H1 (cell line): ENCODE results near the gene RNF212B. TPM values are rescaled to one million over a fixed set of nuclear protein-coding genes. Genes with fewer than 3 reads are reported as not detected.
A peak's percentile ranks its signal among the peaks of the same experiment; 100 is the strongest.
"Not testable (repeated sequence)": the region's sequence is repeated elsewhere in the genome, so short reads cannot be mapped to it uniquely, and the experiment has no call there.

Experiments
- CTCF ChIA-PET: fragments of 300-600 bp; sonication (Branson Sonifier 250); formaldehyde crosslinking; loops from one replicate; lab custom pipeline; 2021; ENCODE audit not compliant: partially characterized antibody; lab: Charles Lee
- POLR2A ChIA-PET: fragments of 300-600 bp; sonication (Branson Sonifier 250); formaldehyde crosslinking; loops from one replicate; lab custom pipeline; 2021; ENCODE audit warnings: inconsistent platforms; ENCODE audit not compliant: partially characterized antibody; lab: Charles Lee
- DNase-seq, 2 experiments: peaks; one replicate each; pipeline versions ENCODE4 v3.0.0 to v3.0.0-alpha.2; 2010 to 2022; ENCODE audit warnings: low spot score in 2 of 2, low read depth in 1 of 2, mixed read lengths in 1 of 2
- FAIRE-seq: peaks from 2 replicates; lab custom pipeline; 2011; peaks lifted over from hg19 to GRCh38; lab: Jason Lieb, UNC
- H2AFZ ChIP-seq: 2 replicates; pipeline ENCODE4 v1.8.1; 2012; ENCODE audit warnings: low read length, inconsistent platforms
- H2AK5ac ChIP-seq: 2 replicates; pipeline ENCODE4 v1.6.1; 2013; ENCODE audit warnings: low read depth, low read length
- H2BK120ac ChIP-seq: replicated peaks from 2 replicates; pipeline ENCODE3; 2013; ENCODE audit warnings: low read depth, low read length, inconsistent platforms
- H2BK12ac ChIP-seq: 2 replicates; pipeline ENCODE4 v1.6.1; 2013; ENCODE audit warnings: low read depth, low read length
- H2BK15ac ChIP-seq: 2 replicates; pipeline ENCODE4 v1.6.1; 2013; ENCODE audit warnings: low read length
- H2BK20ac ChIP-seq: 2 replicates; pipeline ENCODE4 v1.6.1; 2013; ENCODE audit warnings: low read length
- H2BK5ac ChIP-seq: 2 replicates; pipeline ENCODE4 v1.6.1; 2013; ENCODE audit warnings: low read depth, low read length
- H3K14ac ChIP-seq: 2 replicates; pipeline ENCODE4 v1.6.1; 2013; ENCODE audit warnings: inconsistent platforms; ENCODE audit not compliant: insufficient read length
- H3K18ac ChIP-seq: 2 replicates; pipeline ENCODE4 v1.6.1; 2013; ENCODE audit warnings: low read length; ENCODE audit errors: extremely low read depth
- H3K23ac ChIP-seq: 2 replicates; pipeline ENCODE4 v1.6.1; 2013; ENCODE audit warnings: inconsistent platforms; ENCODE audit not compliant: insufficient read length
- H3K23me2 ChIP-seq: 2 replicates; pipeline ENCODE4 v1.6.1; 2013; ENCODE audit warnings: low read depth, low read length
- H3K27ac ChIP-seq: 2 replicates; pipeline ENCODE4 v1.6.1; 2011; ENCODE audit warnings: low read depth, low read length, inconsistent platforms
- H3K27me3 ChIP-seq, 4 experiments: replicated peaks in 1 of 4; 1 replicate in 1 of 4; 2 replicates in 3 of 4; pipeline versions ENCODE4 v1.6.1 to v1.8.1; 2011 to 2013; ENCODE audit warnings: low read length in 3 of 4, mild to moderate bottlenecking in 3 of 4, inconsistent platforms in 2 of 4, mixed read lengths in 2 of 4, moderate library complexity in 1 of 4; ENCODE audit not compliant: control insufficient read depth in 3 of 4, insufficient read depth in 3 of 4; ENCODE audit errors: extremely low read depth in 1 of 4
- H3K36me3 ChIP-seq, 4 experiments: 2 replicates each; pipeline versions ENCODE4 v1.6.1 to v1.8.1; 2011 to 2013; ENCODE audit warnings: mild to moderate bottlenecking in 4 of 4, low read length in 3 of 4, moderate library complexity in 2 of 4, control low read depth in 1 of 4, inconsistent platforms in 1 of 4; ENCODE audit not compliant: insufficient read depth in 4 of 4, control insufficient read depth in 2 of 4
- H3K4ac ChIP-seq: replicated peaks from 2 replicates; pipeline ENCODE3; 2013; ENCODE audit warnings: low read length, low read depth, mixed read lengths, inconsistent platforms; ENCODE audit not compliant: insufficient read length
- H3K4me1 ChIP-seq, 4 experiments: replicated peaks in 1 of 4; 1 replicate in 1 of 4; 2 replicates in 3 of 4; pipeline versions ENCODE4 v1.6.1 to v1.8.1; 2011 to 2013; ENCODE audit warnings: low read length in 3 of 4, inconsistent platforms in 2 of 4, mixed read lengths in 1 of 4; ENCODE audit not compliant: insufficient read depth in 4 of 4, control insufficient read depth in 3 of 4
- H3K4me2 ChIP-seq, 2 experiments: 2 replicates each; pipeline versions ENCODE4 v1.6.1 to v1.8.1; 2011 to 2013; ENCODE audit warnings: low read depth in 2 of 2, low read length in 2 of 2, control low read depth in 1 of 2, inconsistent platforms in 1 of 2, mild to moderate bottlenecking in 1 of 2; ENCODE audit not compliant: insufficient read depth in 1 of 2
- H3K4me3 ChIP-seq, 4 experiments: fragments of 200-600, 300-600 bp in 1 of 4; sonication (generic), shearing (Covaris generic), sonication (Bioruptor Twin) in 1 of 4; 2 replicates each; pipeline versions ENCODE4 v1.5.1 to v1.8.1; 2011 to 2016; ENCODE audit warnings: low read length in 4 of 4, low read depth in 3 of 4, control low read depth in 2 of 4, inconsistent platforms in 2 of 4, mild to moderate bottlenecking in 2 of 4, mixed read lengths in 1 of 4, moderate library complexity in 1 of 4; ENCODE audit not compliant: insufficient read depth in 2 of 4; ENCODE audit errors: extremely low read depth in 1 of 4
- H3K56ac ChIP-seq: replicated peaks from 2 replicates; pipeline ENCODE3; 2013; ENCODE audit warnings: low read depth, mild to moderate bottlenecking, mixed read lengths, low read length, inconsistent platforms; ENCODE audit not compliant: insufficient read length
- H3K79me1 ChIP-seq: 2 replicates; pipeline ENCODE4 v1.6.1; 2013; ENCODE audit warnings: low read depth, low read length, control low read depth
- H3K79me2 ChIP-seq, 2 experiments: 2 replicates each; pipeline versions ENCODE4 v1.6.1 to v1.8.1; 2012 to 2013; ENCODE audit warnings: low read length in 2 of 2, mild to moderate bottlenecking in 2 of 2, inconsistent platforms in 1 of 2; ENCODE audit not compliant: insufficient read depth in 2 of 2, control insufficient read depth in 1 of 2
- H3K9ac ChIP-seq, 4 experiments: replicated peaks in 1 of 4; 1 replicate in 1 of 4; 2 replicates in 3 of 4; pipeline versions ENCODE4 v1.6.1 to v1.8.1; 2011 to 2013; ENCODE audit warnings: low read depth in 3 of 4, low read length in 3 of 4, control low read depth in 2 of 4, mild to moderate bottlenecking in 2 of 4, moderate library complexity in 2 of 4, inconsistent platforms in 1 of 4; ENCODE audit errors: extremely low read depth in 1 of 4
- H3K9me3 ChIP-seq, 2 experiments: 2 replicates each; pipeline versions ENCODE4 v1.6.1 to v1.8.1; 2012 to 2013; ENCODE audit warnings: mild to moderate bottlenecking in 2 of 2, moderate library complexity in 2 of 2, control low read depth in 1 of 2, inconsistent platforms in 1 of 2, low read depth in 1 of 2, low read length in 1 of 2, mixed read lengths in 1 of 2; ENCODE audit not compliant: insufficient read depth in 2 of 2
- H4K20me1 ChIP-seq, 2 experiments: replicated peaks in 1 of 2; 2 replicates each; pipeline versions ENCODE3 to v1.8.1; 2011 to 2013; ENCODE audit warnings: inconsistent platforms in 2 of 2, low read length in 2 of 2, mild to moderate bottlenecking in 1 of 2; ENCODE audit not compliant: insufficient read depth in 2 of 2, control insufficient read depth in 1 of 2
- H4K5ac ChIP-seq: 2 replicates; pipeline ENCODE4 v1.6.1; 2013; ENCODE audit warnings: low read length, low read depth, mixed read lengths, inconsistent platforms; ENCODE audit not compliant: insufficient read length
- H4K8ac ChIP-seq: 2 replicates; pipeline ENCODE4 v1.8.0; 2013; ENCODE audit warnings: mild to moderate bottlenecking, moderate library complexity, low read length, inconsistent platforms; ENCODE audit not compliant: insufficient read depth; ENCODE audit errors: extremely low read depth
- H4K91ac ChIP-seq: replicated peaks from 2 replicates; pipeline ENCODE3; 2013; ENCODE audit warnings: low read length, mixed read lengths, inconsistent platforms; ENCODE audit not compliant: insufficient read length
- KDM1A ChIP-seq: fragments of 200-600, 300-600 bp; sonication (generic); IDR thresholded peaks from 2 replicates; pipeline ENCODE4 v1.7.1; 2016; ENCODE audit warnings: mild to moderate bottlenecking, low read length, borderline replicate concordance
- WGBS, 2 experiments: shearing (Covaris generic) in 1 of 2; methylation state at CpG; one replicate each; pipeline versions ENCODE4 v1.1.6 to v1.1.7; 2013 to 2015; ENCODE audit warnings: low lambda C conversion rate in 2 of 2, mixed read lengths in 2 of 2, inconsistent platforms in 1 of 2, low coverage in 1 of 2, missing lambda C conversion rate in 1 of 2; ENCODE audit not compliant: insufficient replicate concordance in 2 of 2, insufficient coverage in 1 of 2, insufficient read length in 1 of 2; ENCODE audit errors: extremely low coverage in 1 of 2, missing lambda C conversion rate in 1 of 2; 5-methylcytosine and 5-hydroxymethylcytosine counted together
- polyA plus RNA-seq, 7 experiments: library from polyadenylated mRNA; depleted of rRNA in 3 of 7; stranded (reverse) in 5 of 7; unstranded in 2 of 7; fragments of >200 nt in 5 of 7; fragments of 200-250 nt in 2 of 7; gene quantifications; 1 replicate in 5 of 7; 2 replicates in 1 of 7; 4 replicates in 1 of 7; pipeline versions ENCODE4 v1.2.1 to v1.2.3, GENCODE V29; 2011 to 2013; ENCODE audit warnings: missing spikeins in 2 of 7, mixed read lengths in 2 of 7
- total RNA-seq: library from RNA; stranded (reverse); fragmentation: NEBNext Ultra II Directional; extraction: Animal tissue kit (Norgen Biotek cat#: 25700); gene quantifications from 2 replicates; pipeline ENCODE4 v1.2.1, GENCODE V29; 2021

Gene RNF212B
- total and polyA plus RNA-seq, 2 of the 8 experiments (the other 6 are each of a cell fraction or from before 2014, with no cell fraction given) = 0.95 to 1.2 TPM

GRCh38 chr14:23196487-23196886, 41.2 kb upstream of the RNF212B start:
- H2BK15ac ChIP-seq, H3K4me1 ChIP-seq, H4K91ac ChIP-seq, H3K79me1 ChIP-seq, H3K9me3 ChIP-seq, H3K9ac ChIP-seq, H3K56ac ChIP-seq, H3K14ac ChIP-seq, H4K20me1 ChIP-seq, H3K27ac ChIP-seq, H3K23ac ChIP-seq, H3K4me2 ChIP-seq, POLR2A ChIA-PET, H3K18ac ChIP-seq, H4K5ac ChIP-seq, H3K23me2 ChIP-seq, H3K79me2 ChIP-seq, H3K36me3 ChIP-seq, H3K27me3 ChIP-seq, H2BK120ac ChIP-seq, FAIRE-seq, H3K4me3 ChIP-seq, H2AFZ ChIP-seq, H3K4ac ChIP-seq, H4K8ac ChIP-seq: not testable (repeated sequence)
- 90% methylated on average over 2 of the region's 2 CpGs; no CpG with 5 or more reads in 1 of the 2 experiments for WGBS, 2 experiments
- Histone ChIP-seq H2BK12ac (peak overlapping the region; percentile 2), H2BK20ac (peak overlapping the region; percentile 52), H2AK5ac (peak overlapping the region; percentile 97; the same call in 1 of the 2 replicates), H2BK5ac (peak overlapping the region; percentile 26; the same call in 1 of the 2 replicates)
- DNase-seq = peak in 1 of 2 experiments; percentile 23
- CTCF ChIA-PET = interaction anchor here (1.0 to 2.5 kb wide), 3 partner anchors 10 to 76 kb away, joined by 3 to 14 read pairs (median 7); no protein-coding TSS in a partner anchor
- peak; percentile 56; the same call in 1 of the 2 replicates for TF ChIP-seq KDM1A
